GM21390 (cell line): ENCODE measurements around the gene FNBP1.
"Not testable (repeated sequence)": the region's sequence is repeated elsewhere in the genome, so short reads cannot be mapped to it uniquely, and the experiment has no call there.

Experiments used
- ATAC-seq: cut with Tn5 transposase; IDR thresholded peaks from one replicate; pipeline ENCODE4 v1.9.1; 2021; ENCODE audit not compliant: unreplicated experiment

The FNBP1 gene

DNA sequence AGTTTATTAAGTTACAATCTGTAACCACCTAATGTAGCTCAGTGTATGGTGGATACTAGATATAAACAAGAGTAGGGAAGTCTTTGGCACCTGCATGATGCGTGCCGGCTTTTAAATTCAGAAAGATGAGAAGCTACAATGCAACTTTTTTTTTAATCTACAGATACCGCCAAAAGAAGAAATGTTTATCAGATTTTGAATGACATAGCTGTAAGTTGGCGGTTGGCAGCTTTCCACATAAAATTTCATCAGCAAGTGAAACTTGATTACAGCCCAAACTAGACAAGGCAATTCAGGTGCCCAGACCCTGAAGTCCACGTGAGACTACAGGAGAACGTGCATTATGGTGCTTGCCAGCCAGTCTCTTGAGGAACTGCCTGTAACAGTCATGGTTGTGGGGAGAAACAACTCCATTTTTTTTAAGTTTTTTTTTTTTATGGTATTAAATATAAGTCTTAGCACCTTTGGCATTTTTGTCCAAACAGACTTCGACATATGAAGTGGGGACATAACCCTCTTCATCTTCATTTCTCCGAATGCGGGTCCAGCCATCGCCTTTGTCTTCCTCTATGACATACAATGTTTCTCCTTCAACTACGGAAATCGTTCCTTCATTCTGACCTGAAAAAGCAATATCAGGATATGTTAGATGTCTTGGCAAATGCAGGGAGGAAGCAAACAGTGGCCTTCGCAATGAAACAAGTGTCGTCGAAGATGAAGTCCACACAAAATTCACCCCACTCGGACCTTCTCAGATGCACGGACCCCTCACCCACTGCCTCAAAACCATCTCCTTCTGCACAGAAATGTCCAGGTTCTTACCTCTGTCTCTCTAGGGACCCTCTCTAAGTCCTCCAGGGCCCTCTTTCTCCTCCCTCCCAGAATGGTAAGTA, 147.4 kb downstream of the FNBP1 start:
- ATAC-seq: no peak

DNA sequence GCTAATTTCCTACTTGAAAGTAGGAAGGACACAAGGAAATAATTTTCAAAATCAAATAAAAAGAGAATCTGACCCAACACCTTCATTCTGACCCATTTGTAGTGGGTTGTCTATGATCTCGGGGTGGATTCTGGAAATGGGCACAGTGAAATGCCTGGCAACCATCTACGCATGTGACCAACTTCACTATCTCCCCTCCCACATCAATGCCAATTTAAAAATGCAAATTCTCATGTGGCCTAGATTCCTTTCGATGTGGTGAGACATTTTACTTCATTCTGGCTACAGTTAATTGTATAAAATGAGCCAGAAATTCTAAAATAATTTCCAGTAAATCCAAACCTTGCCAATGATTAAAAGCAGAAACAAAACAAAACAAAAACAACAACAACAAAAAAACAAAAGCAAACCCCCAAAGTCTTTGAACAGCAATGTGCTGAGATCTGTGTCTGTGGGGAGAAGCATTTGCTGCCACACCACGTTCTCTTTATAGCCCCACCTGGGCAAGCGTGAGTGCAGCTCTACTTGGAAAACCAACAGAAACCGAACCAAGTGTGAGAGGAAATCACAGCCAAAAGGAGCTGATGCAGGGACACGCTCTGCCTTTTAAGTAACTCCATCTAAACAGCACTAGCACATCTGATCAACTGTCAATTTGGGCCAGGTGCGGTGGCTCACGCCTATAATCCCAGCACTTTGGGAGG, 148.7 kb downstream of the FNBP1 start:
- no peak for ATAC-seq

DNA sequence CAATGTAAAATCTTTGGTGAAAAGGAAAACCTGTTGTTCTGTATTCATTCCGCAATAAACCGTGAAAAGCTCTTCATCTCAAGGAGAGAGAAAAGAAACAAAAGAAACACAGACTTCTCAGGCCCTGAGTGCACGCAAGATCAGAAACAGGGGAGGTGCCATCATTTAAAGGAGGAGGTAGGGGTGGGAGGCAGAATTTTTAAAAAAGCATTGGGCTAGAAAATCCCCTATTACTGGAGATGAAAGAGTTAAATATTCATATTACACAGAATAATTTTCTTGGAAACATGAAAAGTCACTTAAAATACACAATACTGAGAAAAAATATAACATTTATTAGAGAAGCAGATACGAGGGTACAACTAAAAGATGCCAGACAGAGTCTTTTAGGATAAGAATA, 151.4 kb downstream of the FNBP1 start:
- no peak for ATAC-seq

DNA sequence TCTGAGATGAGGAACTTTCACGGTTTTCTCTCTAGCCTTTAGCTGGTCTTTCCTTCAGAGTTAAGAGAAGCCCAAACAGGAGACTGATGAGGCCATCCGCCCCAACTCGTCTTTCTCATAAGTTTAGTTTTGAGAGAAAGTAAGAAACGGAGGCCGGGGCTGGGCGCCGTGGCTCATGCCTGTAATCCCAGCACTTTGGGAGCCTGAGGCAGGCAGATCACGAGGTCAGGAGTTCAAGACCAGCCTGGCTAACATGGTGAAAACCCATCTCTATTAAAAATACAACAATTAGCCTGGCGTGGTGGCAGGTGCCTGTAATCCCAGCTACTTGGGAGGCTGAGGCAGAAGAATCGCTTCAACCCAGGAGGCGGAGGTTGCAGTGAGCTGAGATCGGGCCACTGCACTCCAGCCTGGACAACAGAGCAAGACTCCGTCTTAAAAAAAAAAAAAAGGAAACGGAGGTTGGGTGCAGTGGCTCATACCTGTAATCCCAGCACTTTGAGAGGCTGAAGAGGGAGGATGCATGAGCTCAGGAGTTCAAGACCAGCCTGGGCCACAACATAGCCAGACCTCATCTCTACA, 152.2 kb downstream of the FNBP1 start:
- not testable (repeated sequence) for ATAC-seq

DNA sequence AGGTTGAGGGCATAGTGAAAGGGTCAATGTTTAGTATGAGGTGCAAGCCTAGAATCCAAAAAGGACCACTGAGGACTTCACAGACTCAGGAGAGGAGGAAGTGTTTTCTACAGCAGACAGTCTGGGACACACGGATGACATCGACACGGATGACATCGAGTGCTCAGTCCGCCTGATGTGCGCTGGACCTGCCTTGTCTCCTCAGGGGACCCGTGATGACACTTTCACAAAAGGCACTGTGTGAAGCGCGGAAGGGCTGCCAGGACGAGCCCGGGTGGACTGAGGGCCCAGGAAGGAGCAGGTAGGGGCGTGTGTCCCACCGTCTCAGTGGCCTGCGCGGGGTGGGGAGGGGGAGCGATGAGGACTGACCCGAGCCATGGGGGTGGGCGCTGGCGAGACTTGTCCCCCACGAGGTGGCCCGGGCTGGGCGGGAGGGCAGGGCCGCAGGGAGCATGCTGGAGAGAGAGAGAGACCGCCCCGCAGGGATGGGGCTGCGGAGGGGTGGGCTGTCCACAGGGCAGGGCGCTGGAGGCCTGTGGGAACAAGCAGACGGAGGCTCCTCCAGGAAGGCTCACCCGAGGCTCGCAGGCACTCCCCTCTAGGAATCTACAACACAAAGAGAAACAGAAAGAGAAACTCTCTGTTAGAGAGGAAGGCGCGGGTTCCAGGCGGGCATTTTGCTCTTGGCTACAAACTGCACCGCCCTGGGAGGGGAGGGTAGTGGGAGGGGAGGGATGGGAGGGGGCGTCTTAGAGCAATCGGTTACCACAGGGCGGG, 152.9 kb downstream of the FNBP1 start:
- ATAC-seq: no peak

DNA sequence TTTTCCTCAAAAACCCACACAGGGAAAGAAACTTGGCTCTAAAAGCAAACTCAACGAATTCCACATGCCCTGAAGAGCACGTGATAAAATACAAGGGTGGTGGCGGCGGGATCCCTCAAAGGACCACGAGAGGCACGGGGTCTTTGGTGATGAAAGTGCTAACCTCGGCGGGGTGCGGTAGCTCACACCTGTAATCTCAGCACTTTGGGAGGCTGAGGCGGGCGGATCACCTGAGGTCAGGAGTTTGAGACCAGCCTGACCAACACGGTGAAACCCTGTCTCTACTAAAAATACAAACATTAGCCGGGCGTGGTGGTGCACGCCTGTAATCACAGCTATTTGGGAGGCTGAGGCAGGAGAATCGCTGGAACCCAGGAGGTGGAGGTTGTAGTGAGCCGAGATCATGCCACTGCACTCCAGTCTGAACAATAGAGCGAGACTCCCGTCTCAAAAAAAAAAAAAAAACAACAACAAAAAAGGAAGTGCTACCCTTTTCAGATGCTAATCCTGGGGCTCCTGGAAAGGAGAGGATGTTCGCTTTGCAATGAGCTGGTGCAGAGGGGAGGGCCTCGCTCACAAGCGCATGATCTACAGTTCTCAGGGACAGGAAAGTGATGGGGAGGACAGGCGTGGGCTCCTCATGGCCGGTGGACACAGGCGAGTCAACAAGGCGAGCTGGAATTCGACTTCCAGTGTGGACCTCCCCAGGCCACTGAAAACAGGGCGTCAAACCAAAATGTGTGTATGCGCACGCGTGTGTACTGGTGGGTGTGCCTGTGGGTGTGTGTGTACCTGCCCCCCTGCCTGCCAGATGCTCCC, 153.7 kb downstream of the FNBP1 start:
- no peak for ATAC-seq

DNA sequence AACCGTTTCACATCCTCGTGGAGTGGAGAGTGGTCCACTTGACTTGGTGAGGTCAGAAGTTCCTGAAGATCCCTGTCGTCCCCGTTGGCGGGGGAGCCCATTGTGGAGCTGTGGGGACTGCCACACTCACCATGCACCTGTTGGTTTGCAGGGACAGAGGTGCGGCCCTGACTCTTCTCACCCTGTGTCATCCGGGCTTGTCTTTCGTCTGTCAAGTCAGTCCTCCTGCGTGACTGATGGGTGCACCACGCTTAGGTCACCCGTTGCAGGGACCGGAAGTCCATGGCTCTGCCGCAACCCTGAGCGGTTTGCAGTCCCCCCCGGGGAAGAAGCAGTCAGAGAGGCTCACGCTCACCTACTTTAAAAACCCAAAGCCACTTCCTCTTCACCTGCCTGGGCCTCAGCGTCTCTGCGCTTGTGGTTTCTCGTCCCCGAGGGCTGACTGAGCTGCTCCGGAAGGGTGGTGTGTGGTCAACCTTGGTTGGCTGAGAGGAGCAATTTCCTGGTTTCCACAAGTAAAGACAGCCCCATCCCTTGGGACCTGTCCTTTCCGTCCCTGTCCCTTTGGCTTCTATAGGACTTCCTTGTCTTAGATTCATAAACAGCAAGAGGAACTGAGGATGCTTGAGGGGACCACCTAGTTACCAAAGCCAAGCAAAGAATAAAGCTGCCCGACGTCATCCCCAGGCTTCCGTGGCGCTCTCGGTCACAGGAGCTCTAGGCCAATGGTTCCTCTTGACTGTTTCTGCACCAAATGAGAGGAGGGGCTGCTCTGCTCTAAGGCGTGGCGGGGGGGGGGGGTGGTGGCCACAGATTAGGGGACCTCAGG, 154.5 kb downstream of the FNBP1 start:
- ATAC-seq: peak; percentile 57

DNA sequence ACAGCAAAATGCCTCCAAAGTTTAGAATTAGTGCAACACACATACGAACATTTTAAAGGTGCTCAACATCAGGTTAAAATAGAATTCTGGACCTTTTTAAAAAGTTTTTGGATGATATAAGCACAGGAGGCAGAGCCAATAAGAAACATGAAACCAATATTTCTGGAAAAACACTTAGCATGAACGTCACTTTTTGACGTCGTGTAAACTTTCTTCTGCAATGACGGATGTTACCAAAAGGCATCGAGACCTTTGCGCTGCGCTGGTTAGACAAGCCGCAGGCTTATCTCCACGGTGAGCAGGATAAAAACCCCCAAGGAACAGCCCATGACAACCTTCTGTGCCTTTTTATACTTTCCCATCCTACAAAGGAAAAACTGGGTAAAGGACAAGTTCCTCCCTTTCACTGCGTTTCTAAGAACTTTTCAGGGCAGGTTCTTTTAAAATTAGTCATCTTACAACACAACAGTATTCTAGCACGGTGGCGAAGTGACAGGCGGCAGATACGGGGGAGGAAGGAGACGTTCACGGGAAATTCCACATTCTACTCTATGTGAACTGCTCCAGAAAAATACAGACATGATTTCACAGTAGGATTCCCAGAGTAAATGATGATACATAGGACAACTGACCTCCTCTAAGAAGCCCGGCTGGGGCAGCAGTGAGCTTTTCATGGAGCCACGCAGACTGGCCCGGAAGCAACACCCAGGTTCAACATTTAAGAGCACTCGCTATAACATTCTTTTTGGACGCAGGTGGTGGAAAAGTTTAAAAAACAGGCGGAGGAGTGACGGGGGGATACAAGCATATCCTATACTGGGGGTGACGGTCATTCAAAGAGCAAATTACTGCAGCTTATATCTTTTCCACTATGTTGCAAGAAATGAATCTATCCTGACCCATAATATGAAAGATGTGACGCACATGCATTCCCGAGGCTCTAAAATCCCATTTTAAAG, 155.4 kb downstream of the FNBP1 start:
- no peak for ATAC-seq

DNA sequence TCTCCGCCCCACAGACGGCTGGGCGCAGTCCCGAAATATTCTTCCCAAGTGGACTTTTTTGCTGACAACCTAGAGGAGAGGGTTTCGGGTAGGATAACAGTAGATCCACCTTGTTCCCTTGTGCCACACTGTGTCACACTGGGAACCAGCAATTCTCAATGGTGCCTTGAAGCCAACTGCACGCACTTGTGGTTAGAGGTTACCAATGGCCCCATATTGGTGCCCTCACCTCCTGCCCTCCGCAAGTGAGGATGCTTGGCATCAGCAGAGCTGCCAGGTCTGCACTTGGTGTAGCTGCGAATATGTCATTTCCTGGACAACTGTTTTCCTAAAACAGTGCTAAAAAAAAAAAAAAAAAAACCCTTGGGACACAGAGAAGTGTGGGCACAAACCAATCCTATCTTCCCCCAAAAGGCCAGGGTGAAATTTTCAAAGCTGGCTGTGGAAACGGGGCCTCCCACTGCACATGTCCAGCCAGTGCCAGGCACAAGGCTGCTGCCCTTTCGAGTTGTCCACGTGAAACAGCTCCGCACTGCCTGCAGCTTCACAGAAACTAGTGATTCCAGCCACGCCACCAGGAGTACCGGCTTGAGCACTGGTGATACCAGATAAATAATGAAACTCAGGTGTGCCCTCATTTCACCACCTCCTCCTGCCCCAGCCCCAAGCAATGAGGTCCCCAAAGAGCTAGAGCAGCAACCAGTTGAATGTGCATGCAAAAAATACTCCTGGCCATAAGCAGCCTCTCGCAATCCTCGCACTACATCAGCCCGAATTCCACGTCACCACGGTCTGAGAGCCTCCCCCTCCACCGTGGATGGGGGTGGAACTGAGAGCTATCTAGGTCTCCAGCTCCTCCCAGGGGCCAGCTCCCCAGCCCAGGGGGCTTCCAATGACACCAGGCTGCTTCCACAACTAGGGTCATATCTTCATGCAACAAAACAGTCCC, 156.5 kb downstream of the FNBP1 start:
- ATAC-seq: no peak

DNA sequence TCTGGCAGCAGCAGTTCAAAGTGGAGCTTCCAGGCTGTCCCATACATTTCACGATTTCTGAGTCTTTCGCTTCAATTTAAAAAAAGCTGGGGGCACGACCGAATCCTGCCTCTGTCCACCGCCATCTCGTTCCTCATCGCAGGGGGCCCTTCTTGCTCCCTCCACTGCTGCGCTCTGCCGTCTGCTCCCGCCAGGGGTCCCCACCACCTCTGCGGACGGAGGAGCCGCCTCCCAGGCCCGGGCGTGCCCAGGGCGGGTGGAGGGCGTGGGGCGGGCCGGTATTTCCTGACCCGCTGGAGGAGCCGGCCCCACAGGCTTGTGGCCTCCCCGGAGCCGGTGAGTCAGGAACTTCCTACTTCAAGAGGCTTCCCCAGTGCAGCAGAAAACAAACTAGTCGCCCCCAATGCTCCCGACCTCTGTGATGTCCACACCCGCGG, 157.3 kb downstream of the FNBP1 start:
- no peak for ATAC-seq

DNA sequence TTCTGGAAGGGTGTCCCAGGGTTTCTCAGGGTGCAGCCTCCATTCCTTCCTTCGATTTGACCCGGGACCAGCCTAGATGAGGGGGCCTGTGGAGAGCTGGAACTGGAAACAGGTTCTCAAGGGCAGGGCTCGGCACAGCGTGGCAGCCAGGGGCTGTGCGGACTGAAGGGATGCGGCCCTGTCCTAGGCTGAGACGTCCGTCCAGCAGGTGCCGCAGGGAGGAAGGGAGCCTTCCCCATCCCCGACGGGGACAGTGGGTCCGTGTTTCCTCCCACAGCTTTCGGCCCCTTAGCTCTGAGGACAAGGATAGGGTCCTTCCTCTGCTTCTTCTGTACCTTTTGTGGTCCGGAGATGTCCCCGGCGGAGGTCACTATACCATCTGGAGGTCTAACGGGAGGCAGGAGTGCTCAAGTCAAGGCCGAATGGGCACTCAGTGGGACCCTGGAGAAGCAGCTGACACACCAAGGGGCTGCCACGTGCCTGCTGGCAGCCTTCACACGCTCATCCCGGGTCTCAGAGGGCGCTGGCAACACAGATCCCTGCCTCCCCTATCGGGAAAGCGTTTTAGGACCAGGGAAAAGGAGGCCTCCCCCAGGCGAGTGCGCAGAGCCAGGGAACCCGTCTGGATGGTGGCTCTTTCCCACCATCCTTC, 157.8 kb downstream of the FNBP1 start:
- ATAC-seq: no peak

DNA sequence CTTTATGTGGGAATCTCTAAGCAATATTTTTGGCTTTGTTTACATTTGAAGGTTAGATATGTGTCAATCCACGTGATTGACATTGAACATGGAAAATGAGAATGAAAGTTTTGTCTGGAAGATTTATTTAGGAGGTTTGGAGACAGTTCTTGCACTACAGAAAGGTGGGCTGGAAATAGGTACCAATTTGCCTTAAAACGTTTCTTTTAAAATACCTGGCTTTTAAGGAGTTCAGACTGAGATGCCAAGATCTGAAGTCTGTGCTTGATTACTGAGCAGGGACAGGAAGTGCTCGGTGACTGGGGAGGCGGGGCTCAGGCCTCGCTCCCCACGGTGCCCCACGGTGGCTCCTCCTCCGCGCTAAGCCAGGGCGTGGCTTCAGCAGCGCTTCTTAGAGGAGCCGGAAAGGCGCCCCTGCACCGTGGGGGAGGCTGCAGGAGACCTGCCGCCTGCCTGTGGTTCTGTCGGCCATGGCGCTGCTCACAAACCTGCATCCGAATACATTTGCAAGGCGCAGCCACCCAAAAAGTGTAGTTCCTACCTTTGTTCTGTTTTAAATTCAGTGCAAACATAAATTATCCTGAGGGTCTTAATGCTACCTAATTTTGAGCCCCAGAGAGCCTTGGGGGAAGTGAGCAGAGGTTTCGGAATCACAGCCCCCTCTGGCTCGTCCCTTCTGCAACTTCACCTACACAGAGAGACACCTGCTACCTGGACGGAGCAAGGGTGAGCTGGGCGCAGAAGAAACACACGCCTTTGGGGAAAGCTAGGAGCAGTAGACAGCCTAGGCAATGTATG, 158.6 kb downstream of the FNBP1 start:
- ATAC-seq: peak; percentile 47

DNA sequence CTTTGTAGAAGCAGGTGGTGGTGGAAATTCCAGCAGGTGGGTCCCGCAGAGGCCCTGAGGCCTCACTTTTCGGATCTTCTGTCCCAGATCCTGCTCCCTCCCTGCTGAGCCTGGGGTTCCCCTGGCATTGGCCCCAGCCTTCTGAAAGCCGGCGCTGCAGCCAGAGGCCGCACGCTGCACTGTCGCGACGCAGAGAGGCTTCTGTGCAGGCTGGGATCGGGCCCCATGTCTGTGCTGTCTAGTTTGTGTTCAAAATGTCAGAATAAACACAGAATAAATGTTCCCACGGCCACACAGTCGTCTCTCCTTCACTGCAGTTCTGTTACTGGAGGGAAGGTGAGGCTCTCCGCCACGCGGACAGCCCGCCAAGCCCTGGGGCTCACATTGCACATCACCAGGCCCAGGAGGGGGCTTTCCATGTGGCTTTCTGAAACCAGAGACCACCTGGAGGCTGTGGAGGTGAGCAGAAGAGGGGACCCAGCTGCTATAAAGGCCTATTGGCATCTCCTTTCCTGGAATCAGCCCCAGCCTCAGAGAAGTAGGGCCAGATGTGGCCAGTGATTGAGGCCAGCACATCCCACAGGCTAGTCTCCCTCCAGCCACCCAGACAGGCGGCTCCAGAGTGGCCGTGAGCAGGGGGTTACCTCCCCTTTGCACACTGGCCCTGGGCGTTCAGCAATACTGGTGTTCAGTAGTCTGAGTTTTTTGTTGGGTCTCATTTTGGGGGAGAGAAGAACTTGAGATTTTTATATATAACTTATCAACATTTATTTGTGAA, 161.3 kb downstream of the FNBP1 start:
- no peak for ATAC-seq

DNA sequence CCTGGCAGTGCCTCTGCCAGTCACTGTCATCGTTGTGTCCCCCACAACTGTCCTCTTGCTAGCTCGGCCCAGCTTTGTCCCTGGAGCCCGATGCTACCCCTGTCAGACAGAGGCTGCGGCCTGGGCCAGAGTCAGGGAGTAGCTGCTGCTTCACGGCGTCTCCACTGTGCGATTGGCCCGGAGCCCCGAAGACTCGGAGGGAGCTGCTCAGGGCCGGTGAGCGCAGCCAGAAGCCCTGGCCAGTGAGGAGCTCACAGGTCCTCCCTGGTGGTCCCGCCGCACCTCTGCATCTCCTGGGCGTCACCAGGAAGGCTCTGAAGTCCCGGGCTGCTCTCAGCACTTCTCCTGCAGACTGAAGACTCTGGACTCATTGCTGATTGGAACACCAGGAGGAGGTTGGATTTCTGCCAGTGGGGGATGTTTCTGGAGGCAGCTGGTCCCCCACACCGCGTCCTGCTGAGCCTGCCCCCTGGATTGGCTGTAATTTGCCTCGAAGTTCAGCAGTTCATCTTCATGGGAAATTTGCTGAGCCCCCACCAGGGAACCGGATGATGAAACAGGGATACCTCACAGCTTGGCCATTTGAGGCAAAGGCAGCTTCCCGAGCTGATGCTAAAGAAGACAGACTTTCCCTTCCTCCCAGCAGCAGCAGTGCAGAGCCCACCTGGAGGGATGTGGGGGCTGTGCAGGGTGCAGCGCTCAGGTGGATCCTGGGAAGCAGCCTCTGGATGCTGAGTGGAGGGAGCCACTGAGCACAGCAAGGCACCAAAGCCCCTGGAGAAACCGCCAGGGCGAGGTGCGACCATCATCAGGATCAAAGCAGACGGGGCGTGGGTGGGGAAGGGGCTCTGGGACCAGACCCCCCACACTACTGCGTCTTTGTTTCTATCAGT, 162.1 kb downstream of the FNBP1 start:
- ATAC-seq: no peak
